H9 (cell line): ENCODE measurements around the gene VPS4A. TPM values are rescaled to one million over a fixed set of nuclear protein-coding genes. Genes with fewer than 3 reads are reported as not detected.

Source experiments
- DNase-seq: peaks from one replicate; pipeline ENCODE4 v3.0.0-alpha.2; 2017
- H2AFZ ChIP-seq: one replicate; pipeline ENCODE4 v1.6.1; 2013; ENCODE audit warnings: mild to moderate bottlenecking, low read length, control low read depth, moderate library complexity
- H2AK5ac ChIP-seq: 2 replicates; pipeline ENCODE4 v1.6.1; 2013; ENCODE audit warnings: low read length, control low read depth, mixed read lengths; ENCODE audit not compliant: insufficient read length
- H2BK120ac ChIP-seq: one replicate; pipeline ENCODE4 v1.6.1; 2013; ENCODE audit warnings: low read depth, mild to moderate bottlenecking, low read length, control low read depth, inconsistent platforms; ENCODE audit not compliant: poor library complexity, severe bottlenecking
- H2BK12ac ChIP-seq: 2 replicates; pipeline ENCODE4 v1.6.1; 2013; ENCODE audit warnings: low read length, control low read depth, mixed read lengths, low read depth; ENCODE audit not compliant: insufficient read length
- H2BK15ac ChIP-seq: 2 replicates; pipeline ENCODE4 v1.6.1; 2013; ENCODE audit warnings: low read depth, low read length, control low read depth
- H2BK20ac ChIP-seq: one replicate; pipeline ENCODE4 v1.6.1; 2013; ENCODE audit warnings: low read depth, mild to moderate bottlenecking, low read length, control low read depth, inconsistent platforms; ENCODE audit not compliant: poor library complexity, severe bottlenecking
- H2BK5ac ChIP-seq: 2 replicates; pipeline ENCODE4 v1.6.1; 2013; ENCODE audit warnings: low read length, control low read depth, mixed read lengths; ENCODE audit not compliant: insufficient read length
- H3K14ac ChIP-seq: 2 replicates; pipeline ENCODE4 v1.6.1; 2013; ENCODE audit warnings: low read length, control low read depth; ENCODE audit not compliant: insufficient read depth
- H3K18ac ChIP-seq: 2 replicates; pipeline ENCODE4 v1.6.1; 2013; ENCODE audit warnings: low read depth, mild to moderate bottlenecking, mixed read lengths, low read length, control low read depth; ENCODE audit not compliant: insufficient read length
- H3K23ac ChIP-seq: 2 replicates; pipeline ENCODE4 v1.6.1; 2013; ENCODE audit warnings: low read length, control low read depth, mixed read lengths, low read depth; ENCODE audit not compliant: insufficient read length
- H3K23me2 ChIP-seq: 2 replicates; pipeline ENCODE4 v1.6.1; 2013; ENCODE audit warnings: low read depth, mild to moderate bottlenecking, mixed read lengths, low read length, control low read depth; ENCODE audit not compliant: insufficient read length, poor library complexity, severe bottlenecking
- H3K27ac ChIP-seq: 2 replicates; pipeline ENCODE4 v1.5.1; 2013; ENCODE audit warnings: low read length, control low read depth, mixed read lengths, low read depth; ENCODE audit not compliant: insufficient read length
- H3K27me3 ChIP-seq: 2 replicates; pipeline ENCODE4 v1.6.1; 2013; ENCODE audit warnings: low read length, control low read depth, inconsistent platforms; ENCODE audit not compliant: insufficient read depth
- H3K4ac ChIP-seq: 2 replicates; pipeline ENCODE4 v1.6.1; 2013; ENCODE audit warnings: low read depth, mild to moderate bottlenecking, control low read depth, inconsistent platforms, low read length, moderate library complexity
- H3K4me1 ChIP-seq: 2 replicates; pipeline ENCODE4 v1.6.1; 2013; ENCODE audit warnings: low read length, control low read depth, inconsistent platforms; ENCODE audit not compliant: insufficient read depth
- H3K4me2 ChIP-seq: 2 replicates; pipeline ENCODE4 v1.6.1; 2013; ENCODE audit warnings: low read length, control low read depth, mixed read lengths; ENCODE audit not compliant: insufficient read length, insufficient read depth
- H3K56ac ChIP-seq: 2 replicates; pipeline ENCODE4 v1.6.1; 2013; ENCODE audit warnings: low read depth, mild to moderate bottlenecking, mixed read lengths, low read length, control low read depth; ENCODE audit not compliant: insufficient read length
- H3K79me1 ChIP-seq: 2 replicates; pipeline ENCODE4 v1.6.1; 2013; ENCODE audit warnings: low read depth, mild to moderate bottlenecking, moderate library complexity, low read length, control low read depth, inconsistent platforms; ENCODE audit not compliant: insufficient read depth, poor library complexity, severe bottlenecking
- H3K79me2 ChIP-seq: 2 replicates; pipeline ENCODE4 v1.6.1; 2013; ENCODE audit warnings: low read length, control low read depth, inconsistent platforms; ENCODE audit not compliant: insufficient read depth
- H3K9ac ChIP-seq: 2 replicates; pipeline ENCODE4 v1.6.1; 2013; ENCODE audit warnings: low read length, control low read depth, mixed read lengths; ENCODE audit not compliant: insufficient read length; ENCODE audit errors: extremely low read depth
- H3K9me3 ChIP-seq: one replicate; pipeline ENCODE4 v1.6.1; 2013; ENCODE audit warnings: low read depth, low read length, inconsistent platforms; ENCODE audit not compliant: control insufficient read depth
- H3T11ph ChIP-seq: one replicate; pipeline ENCODE4 v1.6.1; 2013; ENCODE audit warnings: mild to moderate bottlenecking, low read length, control low read depth, inconsistent platforms
- H4K20me1 ChIP-seq: one replicate; pipeline ENCODE4 v1.6.1; 2013; ENCODE audit not compliant: control insufficient read depth, insufficient read length, insufficient read depth
- H4K5ac ChIP-seq: 2 replicates; pipeline ENCODE4 v1.6.1; 2013; ENCODE audit warnings: low read depth, mild to moderate bottlenecking, mixed read lengths, low read length, control low read depth; ENCODE audit not compliant: insufficient read length
- H4K8ac ChIP-seq: replicated peaks from 2 replicates; pipeline ENCODE4 v1.6.1; 2013; ENCODE audit warnings: low read length, control low read depth, mixed read lengths, low read depth; ENCODE audit not compliant: insufficient read length
- H4K91ac ChIP-seq: 2 replicates; pipeline ENCODE4 v1.6.1; 2013; ENCODE audit warnings: low read depth, mild to moderate bottlenecking, moderate library complexity, mixed read lengths, low read length, control low read depth; ENCODE audit not compliant: insufficient read length
- H3K27ac Mint-ChIP-seq, 3 experiments: 2 replicates in 2 of 3; 3 replicates in 1 of 3; pipeline ENCODE4 v1.8.0; 2020 to 2021; ENCODE audit warnings: mixed read lengths in 3 of 3, mild to moderate bottlenecking in 1 of 3, moderate library complexity in 1 of 3
- H3K27me3 Mint-ChIP-seq: 2 replicates; pipeline ENCODE4 v1.8.0; 2021; ENCODE audit warnings: low read depth, mild to moderate bottlenecking, moderate library complexity, mixed read lengths
- H3K36me3 Mint-ChIP-seq, 3 experiments: 2 replicates in 2 of 3; 3 replicates in 1 of 3; pipeline ENCODE4 v1.8.0; 2020 to 2021; ENCODE audit warnings: low read depth in 3 of 3, mixed read lengths in 3 of 3; ENCODE audit not compliant: insufficient read depth in 1 of 3
- H3K4me1 Mint-ChIP-seq, 2 experiments: 2 replicates each; pipeline ENCODE4 v1.8.0; 2020; ENCODE audit warnings: mixed read lengths in 2 of 2
- H3K4me3 Mint-ChIP-seq, 2 experiments: 2 replicates in 1 of 2; 3 replicates in 1 of 2; pipeline ENCODE4 v1.8.0; 2020 to 2021; ENCODE audit warnings: mild to moderate bottlenecking in 2 of 2, mixed read lengths in 2 of 2, moderate library complexity in 1 of 2
- H3K9me3 Mint-ChIP-seq, 2 experiments: 2 replicates in 1 of 2; 3 replicates in 1 of 2; pipeline ENCODE4 v1.8.0; 2020; ENCODE audit warnings: mild to moderate bottlenecking in 2 of 2, mixed read lengths in 2 of 2, moderate library complexity in 1 of 2
- WGBS: extraction: QIAGEN DNeasy Blood & Tissue Kit; methylation state at CpG from one replicate; pipeline ENCODE4 v1.1.7; 2013; ENCODE audit warnings: missing lambda C conversion rate, low lambda C conversion rate, mixed read lengths; ENCODE audit not compliant: insufficient read length; ENCODE audit errors: extremely low coverage; 5-methylcytosine and 5-hydroxymethylcytosine counted together
- total RNA-seq: library from RNA; stranded (reverse); gene quantifications from 2 replicates; pipeline ENCODE4 v1.2.1, GENCODE V29; 2021
- TF ChIP-seq, protein P1 (sequence below): fragments of 200-600 bp; sonication (generic); conservative IDR thresholded peaks from 3 replicates; pipeline ENCODE4 v1.8.0; 2021; ENCODE audit warnings: antibody characterized with exemption, mild to moderate bottlenecking

The VPS4A gene
- total RNA-seq, 1 experiment from 2014 or later = 27.1 TPM

DNA sequence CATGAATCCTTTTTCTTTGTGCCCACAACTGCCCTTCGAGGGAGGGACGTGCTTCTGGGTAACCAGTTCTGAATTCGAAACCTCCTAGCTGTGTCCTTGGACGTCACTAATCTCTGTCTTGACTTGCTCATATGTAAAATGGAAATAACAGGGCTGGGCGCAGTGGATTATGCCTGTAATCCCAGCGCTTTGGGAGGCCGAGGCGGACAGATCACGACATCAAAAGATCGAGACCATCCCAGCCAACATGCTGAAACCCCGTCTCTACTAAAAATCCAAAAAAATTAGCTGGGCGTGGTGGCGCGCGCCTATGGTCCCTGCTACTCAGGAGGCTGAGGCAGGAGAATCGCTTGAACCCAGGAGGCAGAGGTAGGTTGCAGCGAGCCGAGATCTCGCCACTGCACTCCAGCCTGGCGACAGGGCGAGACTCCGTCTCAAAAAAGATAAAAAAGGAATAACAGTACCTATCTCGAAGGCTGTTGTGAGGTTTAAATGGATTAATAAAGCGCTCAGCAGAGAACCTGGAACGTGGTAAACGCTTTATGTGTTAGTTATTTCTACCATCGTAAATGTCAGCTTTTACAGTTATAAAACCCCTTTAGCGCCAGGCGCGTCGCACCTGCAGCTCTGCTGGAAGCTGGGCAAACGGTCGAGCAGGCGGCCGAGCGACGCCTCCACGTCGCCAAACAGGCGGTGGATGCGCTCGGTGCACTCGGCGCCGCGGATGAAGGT is 27.6 kb downstream of the VPS4A start:
- H3K79me1 ChIP-seq = peaks cover 16% of the 10 kb centered on the region
- H3K9me3 ChIP-seq = no peaks in the 10 kb centered on the region
- H2BK5ac ChIP-seq = no peak overlapping the region
- no peak for DNase-seq
- WGBS = no CpG with 5 or more reads among the region's 46 CpGs
- peak overlapping the region; percentile 77 for H3K4me2 ChIP-seq
- no peak overlapping the region for H3K23ac ChIP-seq
- H4K91ac ChIP-seq = no peak overlapping the region
- H3K14ac ChIP-seq = peak overlapping the region; percentile 88; the same call in 1 of the 2 replicates
- Mint-ChIP-seq H3K9me3 (no peaks in the 10 kb centered on the region), H3K4me3 (peak overlapping the region; percentile 92 to 98), H3K4me1 (peaks cover 16 to 20% of the 10 kb centered on the region in 2 experiments), H3K27me3 (no peaks in the 10 kb centered on the region), H3K27ac (peak overlapping the region; percentile 54 to 97 (median 94); a peak in 6 of 7 replicates), H3K36me3 (peaks cover 31 to 69% (median 58%) of the 10 kb centered on the region in 3 experiments; a peak in 6 of 7 replicates)
- TF ChIP-seq, protein P1, sequence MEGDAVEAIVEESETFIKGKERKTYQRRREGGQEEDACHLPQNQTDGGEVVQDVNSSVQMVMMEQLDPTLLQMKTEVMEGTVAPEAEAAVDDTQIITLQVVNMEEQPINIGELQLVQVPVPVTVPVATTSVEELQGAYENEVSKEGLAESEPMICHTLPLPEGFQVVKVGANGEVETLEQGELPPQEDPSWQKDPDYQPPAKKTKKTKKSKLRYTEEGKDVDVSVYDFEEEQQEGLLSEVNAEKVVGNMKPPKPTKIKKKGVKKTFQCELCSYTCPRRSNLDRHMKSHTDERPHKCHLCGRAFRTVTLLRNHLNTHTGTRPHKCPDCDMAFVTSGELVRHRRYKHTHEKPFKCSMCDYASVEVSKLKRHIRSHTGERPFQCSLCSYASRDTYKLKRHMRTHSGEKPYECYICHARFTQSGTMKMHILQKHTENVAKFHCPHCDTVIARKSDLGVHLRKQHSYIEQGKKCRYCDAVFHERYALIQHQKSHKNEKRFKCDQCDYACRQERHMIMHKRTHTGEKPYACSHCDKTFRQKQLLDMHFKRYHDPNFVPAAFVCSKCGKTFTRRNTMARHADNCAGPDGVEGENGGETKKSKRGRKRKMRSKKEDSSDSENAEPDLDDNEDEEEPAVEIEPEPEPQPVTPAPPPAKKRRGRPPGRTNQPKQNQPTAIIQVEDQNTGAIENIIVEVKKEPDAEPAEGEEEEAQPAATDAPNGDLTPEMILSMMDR = no peak
- H3T11ph ChIP-seq = no peak overlapping the region
- H2AFZ ChIP-seq = no peak overlapping the region
- peak overlapping the region; percentile 90 for H3K9ac ChIP-seq
- no peak overlapping the region for H2BK12ac ChIP-seq
- H3K27me3 ChIP-seq = no peaks in the 10 kb centered on the region
- peak overlapping the region; percentile 74 for H3K18ac ChIP-seq
- peaks cover 5% of the 10 kb centered on the region; the same call in 1 of the 2 replicates for H3K79me2 ChIP-seq
- H3K56ac ChIP-seq = no peak overlapping the region
- H2AK5ac ChIP-seq = no peak overlapping the region
- no peak overlapping the region for H4K8ac ChIP-seq
- no peaks in the 10 kb centered on the region for H4K20me1 ChIP-seq
- peaks cover 7% of the 10 kb centered on the region for H3K23me2 ChIP-seq
- H2BK15ac ChIP-seq = no peak overlapping the region
- no peak overlapping the region for H3K27ac ChIP-seq
- no peak overlapping the region for H2BK120ac ChIP-seq
- H3K4ac ChIP-seq = no peak overlapping the region
- no peak overlapping the region for H2BK20ac ChIP-seq
- H4K5ac ChIP-seq = no peak overlapping the region
- H3K4me1 ChIP-seq = no peaks in the 10 kb centered on the region
